Loucy (cell line): ENCODE results near the gene PODNL1.

Source experiments
- CTCF ChIP-seq: fragments of 200-600 bp; sonication (generic); conservative IDR thresholded peaks from 2 replicates; pipeline ENCODE4 v1.5.1; 2014; ENCODE audit warnings: mild to moderate bottlenecking, antibody characterized with exemption, low read length
- EZH2phosphoT487 ChIP-seq: fragments of 200-600 bp; IDR thresholded peaks from 2 replicates; pipeline ENCODE4 v1.6.1; 2018; ENCODE audit warnings: antibody characterized with exemption, mild to moderate bottlenecking, moderate library complexity, borderline replicate concordance

GRCh38 chr19:13899393-13899792 lies 38.8 kb downstream of the PODNL1 start:
- TF ChIP-seq CTCF (no peak), EZH2phosphoT487 (no peak)
